Dermis microvascular lymphatic vessel endothelial cell (primary cell): ENCODE measurements around the gene EHD1. TPM values are rescaled to one million over a fixed set of nuclear protein-coding genes. Genes with fewer than 3 reads are reported as not detected.

Experiments
- DNase-seq, 2 donors: peaks; one replicate each; pipeline versions ENCODE4 v3.0.0 to v3.0.0-alpha.2; 2010; ENCODE audit warnings: low read depth in 2 of 2
- total RNA-seq: library from RNA; depleted of rRNA; stranded (reverse); fragments of >200 nt; gene quantifications from 2 replicates; pipeline ENCODE4 v1.2.1, GENCODE V29; 2014

EHD1 gene
- total RNA-seq, 1 donor from 2014 or later: 30.3 TPM

DNA sequence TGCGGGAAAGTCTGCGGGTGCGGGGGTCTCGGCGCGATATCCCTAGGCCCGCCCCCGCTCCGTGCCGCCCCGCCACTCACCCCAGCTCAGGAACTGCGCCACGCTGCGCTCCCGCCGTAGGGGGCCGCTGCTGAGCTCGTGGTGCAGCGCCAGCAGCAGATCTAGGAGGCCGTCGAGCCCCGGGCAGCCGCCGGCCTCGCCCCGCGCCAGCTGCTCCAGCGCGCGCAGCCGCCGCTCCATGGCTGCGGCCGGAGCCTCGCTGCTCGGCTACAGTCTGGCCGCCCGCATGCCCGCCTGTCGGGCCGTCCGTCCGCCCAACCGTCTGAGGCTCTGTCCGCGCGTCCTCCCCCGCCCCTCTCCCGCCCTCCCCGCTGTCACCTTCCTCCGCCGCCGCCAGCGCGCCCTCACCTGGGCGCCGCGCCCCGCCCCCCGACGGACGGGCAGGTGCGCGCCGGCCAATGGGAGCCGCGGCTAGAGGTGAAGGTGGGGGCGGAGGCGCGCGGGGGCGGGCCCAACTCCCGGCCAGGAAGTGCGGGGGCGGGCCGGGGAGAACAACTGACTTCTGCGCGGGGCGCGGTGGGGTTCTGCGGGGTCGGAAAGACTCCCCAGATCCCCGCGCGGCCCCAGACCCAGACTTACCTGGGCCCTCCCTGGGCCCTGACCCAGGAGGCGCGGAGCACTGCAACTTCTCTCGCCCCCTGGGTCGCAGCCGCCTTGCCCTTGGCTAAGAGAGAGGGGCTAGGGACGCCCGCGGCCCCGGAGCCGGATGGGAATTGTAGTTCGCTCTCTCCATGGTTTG is 33.9 kb downstream of the EHD1 start, which contains the start of gene CDC42BPG:
CDC42BPG (minus strand) TSS at position 324 of the 799 bp plus-strand sequence; CDS start at position 240, 84 bp downstream.
- DNase-seq: peak; percentile 30 to 69

DNA sequence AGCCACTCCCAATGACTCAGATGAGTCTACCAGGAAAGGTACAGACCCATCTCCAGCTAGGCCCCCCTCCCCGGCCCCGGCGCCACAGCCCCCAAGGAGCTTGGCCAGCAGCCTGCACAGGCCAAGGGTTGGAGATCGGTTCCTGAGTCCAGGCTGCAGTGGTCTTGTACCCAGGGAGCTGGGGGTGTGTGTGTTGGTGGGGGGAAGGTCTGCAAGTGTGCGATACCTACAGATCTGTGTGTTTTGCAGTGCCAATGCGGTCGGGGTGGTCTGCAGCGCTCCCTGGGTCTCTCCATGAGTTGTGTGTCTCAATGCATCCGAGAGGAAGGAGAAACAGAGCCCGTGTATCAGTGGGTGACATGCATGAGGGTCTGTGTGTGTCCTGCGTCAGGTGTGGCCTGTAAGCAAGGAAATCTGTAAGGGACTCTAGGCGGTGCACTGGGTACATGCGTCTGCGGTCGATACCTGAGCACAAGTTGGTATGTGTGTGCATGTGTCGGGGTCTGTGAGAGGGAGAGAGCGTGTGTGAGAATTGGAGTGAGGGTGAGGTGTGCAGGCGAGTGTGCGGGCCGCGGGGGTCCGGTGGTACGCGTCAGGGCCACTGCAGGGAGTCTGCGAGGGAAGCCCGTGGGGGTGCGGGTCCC is 34.6 kb downstream of the EHD1 start:
- DNase-seq: no peak

DNA sequence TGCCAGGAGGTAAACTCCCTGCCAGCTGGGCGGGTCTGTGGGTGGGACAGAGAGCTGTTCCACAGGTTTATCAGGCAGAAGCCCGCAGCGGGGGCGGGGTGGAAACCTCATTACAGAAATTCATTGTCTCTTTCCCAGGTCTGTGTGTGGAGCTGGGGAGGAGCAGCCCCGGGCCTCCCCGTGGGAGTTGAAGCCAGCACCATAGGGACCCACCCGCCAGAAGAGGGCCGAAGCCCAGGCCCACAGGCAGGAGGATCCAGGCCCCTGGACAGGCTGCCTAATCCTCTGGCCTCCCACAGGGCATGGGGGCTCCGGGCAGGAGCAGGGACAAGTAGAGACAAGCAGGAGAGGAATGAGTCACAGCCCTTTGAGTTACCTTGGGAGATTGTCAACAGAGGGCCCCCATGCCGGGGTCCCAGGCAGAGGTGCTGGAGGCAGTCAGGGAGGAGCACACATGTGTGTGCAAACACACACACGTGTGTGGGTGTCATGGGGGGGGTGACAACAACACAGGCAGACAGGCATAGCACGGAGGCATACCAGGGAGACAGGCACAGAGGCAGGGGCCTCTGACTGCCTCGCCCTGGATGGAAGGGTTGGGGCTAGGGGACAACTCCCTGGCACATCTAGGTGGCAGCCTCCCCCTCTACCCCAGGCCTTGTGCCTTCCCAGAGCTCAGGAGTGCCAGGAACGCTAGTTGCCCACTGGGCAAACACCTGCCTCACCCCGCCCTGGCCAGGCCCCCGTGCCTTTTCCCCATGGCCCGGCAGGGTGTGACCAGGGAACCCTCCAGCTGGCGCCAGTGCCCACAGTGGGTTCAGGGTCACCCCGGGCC is 35.4 kb downstream of the EHD1 start:
- DNase-seq: no peak

DNA sequence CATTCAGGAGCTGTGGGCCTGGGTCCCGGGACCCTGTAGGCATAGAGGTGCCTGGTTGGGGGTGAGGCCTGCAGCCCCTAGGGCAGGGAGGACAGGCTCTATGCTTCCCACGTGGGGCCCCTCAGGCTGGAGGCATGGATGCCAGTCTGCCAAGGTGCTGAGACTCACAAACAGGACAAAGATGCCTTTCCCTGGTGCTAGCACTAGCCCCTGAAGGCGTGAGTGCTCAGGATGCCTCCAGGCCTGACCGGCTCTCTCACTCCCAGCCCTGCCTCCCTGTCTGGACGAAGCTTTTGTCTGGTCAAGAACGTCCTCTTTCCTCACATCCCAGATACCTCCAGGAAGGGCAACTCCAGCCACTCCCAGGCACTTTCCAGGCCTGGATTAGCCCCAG is 36.1 kb downstream of the EHD1 start:
- DNase-seq: no peak

DNA sequence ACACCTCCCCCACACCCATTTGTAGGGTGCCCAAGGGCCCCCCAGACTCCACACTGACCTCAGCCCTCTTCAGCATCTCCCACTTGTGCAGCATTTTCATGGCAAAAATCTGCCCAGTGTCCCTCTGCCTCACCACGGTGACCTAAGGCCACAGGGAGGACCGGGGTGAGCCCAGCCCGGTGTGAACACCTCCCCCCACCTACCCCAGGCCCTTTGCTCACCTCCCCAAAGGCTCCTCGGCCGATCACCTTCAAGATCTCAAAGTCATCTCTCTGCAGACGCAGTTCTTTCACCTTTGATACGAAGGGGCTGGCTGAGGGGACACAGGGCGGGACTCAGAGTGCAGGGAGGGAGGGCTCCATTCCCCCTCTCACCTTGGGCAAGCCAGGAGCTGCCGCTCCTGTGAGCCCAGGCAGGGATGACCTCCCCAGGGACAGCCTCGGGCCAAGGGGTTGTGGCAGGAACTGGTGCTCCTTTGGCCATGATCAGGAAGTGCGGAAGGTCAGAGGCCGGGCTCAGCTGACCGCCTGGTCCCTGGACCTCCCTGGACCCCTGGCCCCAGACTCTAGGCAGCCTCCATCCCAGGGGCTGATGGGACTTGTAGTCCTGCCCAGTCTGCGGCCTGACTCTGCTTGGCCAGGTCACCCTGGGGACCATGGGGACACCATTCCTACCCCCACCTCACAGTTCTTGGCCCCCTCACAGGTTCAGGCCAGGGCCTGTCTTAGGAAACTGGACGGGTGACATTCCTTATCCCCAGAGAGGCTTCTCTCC is 36.6 kb downstream of the EHD1 start:
- no peak for DNase-seq

DNA sequence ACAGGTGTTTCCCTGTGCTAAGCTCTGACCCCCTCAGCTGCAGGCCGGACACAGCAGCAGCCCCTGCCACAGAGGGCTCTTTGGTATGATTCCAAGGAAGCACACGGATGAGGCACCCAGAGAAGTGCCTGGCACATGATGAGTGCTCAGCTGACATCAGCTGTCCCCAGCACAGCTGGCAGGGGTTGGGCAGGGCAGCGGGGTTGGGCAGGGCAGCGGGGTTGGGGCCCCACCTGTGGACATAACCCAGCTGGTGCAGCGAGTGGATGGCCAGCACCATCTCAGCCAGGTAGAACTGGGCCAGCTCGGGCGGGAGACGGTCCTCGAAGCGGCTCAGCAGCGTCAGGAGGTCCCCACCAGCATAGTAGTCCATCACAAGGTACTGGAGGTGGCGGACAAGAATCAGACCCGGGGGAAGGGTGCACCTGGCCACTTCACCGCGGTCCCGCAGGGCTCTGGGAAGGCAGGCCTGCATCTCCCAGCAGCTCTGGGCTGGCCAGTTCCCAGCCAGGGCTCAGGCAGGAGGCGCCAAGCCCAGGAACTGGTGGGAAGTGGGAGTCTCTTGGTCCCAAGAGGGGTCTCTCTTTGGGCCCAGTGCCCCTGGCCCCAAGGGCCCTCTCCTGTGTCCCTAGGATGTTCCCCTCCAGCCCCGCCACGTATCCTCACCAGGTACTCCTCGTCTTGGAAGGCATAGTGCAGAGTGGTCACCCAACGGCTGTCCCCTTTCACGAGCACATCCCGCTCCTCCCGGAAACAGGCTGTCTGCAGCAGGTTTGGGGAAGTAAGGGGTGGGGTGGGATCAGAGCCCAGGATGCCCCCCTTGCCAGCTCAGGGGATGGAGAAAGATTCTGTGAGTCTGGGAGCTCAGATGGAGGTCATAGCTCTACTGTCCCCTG is 38.3 kb downstream of the EHD1 start:
- DNase-seq: no peak

DNA sequence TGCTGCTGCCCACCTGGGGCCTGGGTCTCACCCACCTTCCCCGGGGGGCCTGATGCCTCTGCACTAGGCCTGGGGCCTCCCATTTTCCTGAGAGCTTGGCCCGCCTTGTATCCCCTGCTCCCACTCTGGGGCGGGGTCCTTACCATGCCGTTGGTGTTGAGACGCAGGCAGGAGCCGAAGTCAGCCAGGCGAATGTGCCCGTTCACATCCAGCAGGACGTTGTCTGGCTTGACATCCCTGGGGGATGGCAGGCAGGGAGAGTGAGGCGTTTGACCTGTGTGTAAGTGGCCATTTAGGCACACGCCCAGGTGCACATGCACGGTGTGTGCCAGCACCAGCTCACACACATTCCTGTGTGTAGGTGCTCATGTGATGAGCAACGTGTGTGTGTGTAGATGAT is 39.1 kb downstream of the EHD1 start:
- no peak for DNase-seq

DNA sequence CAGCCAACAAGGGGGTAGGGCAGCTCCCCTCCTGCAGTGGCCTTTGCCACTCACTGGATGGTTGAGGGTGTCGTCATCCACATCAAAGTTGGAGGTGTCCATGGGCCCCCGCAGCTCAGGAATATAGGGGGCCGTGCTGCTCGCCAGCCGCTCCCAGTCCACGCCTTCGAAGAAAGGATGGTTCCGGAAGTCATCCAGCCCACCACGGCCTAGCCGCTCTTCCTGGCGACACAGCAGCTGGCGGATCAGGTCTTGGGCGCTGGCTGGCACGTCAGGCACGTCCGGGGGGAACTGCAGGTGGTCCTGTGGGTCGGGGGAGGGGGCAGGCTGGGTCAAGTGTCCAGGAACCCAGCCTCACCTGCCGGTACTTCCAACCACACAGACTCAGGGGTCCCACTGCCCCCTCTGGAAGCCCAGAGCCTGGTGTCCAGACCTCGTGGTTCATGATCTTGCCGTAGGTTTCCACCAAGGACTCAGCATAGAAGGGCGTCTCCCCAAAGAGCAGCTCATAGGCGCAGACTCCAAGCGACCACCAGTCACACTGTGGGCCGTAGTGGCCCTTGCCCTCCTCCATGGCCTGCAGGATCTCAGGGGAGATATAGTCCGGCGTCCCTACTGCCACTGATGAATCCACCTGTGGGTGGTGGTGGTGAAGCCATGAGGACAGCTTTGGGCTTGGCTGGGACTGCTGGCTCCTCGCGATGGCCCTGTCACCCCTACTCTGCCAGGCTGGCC is 39.7 kb downstream of the EHD1 start:
- no peak for DNase-seq

DNA sequence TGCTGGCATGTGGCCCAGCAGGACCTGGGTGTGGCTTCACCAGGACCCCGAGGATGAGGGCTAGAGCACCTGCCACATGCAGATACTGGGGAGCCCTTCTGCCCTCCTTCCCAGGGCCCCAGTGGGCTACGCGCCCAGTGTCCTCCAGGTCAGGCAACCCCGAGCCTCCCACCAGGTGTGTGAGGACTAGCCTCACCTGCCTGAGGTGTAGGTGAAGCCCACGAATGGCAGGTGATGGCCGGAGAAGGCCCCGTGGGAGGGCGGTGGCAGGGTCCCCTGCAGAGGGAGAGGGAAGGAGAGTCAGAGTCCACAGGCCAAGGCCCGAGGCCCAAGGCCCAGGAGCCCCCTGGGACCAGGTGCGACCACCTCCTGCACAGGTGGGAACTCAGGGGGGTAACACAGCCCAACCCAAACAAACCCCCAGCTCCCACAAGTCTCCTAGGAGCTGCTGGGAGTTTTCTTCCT is 40.5 kb downstream of the EHD1 start:
- DNase-seq: no peak

DNA sequence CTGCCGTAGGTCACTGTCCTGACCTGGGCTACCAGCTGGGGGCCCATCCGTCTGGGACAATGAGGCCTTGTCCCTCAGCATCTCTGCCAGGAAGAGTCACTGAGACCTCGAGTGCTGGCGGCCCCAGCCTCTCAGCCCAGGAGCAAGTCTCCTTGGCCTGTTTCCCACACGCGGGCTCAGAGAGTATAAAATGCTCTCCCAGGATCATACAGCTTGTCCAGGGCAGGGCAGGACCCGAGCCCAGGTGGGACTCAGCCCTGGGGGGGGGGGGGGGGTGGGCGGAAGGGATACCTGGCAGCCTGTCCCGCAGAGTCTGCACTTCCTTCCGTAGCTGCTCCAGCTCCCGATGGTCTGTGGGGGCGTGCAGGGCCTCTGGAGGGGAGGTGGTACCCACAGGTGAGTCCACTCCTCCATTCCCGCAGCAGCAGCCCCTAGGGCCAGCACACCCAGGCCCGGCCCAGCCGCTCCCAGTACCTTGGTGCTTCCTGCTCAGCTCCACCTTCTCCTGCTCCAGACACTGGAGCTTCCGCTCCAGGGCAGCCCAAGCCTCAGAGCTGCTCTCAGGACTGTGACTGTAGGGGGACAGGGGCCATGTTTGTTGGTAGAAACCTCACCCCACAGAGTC is 41.9 kb downstream of the EHD1 start:
- no peak for DNase-seq

DNA sequence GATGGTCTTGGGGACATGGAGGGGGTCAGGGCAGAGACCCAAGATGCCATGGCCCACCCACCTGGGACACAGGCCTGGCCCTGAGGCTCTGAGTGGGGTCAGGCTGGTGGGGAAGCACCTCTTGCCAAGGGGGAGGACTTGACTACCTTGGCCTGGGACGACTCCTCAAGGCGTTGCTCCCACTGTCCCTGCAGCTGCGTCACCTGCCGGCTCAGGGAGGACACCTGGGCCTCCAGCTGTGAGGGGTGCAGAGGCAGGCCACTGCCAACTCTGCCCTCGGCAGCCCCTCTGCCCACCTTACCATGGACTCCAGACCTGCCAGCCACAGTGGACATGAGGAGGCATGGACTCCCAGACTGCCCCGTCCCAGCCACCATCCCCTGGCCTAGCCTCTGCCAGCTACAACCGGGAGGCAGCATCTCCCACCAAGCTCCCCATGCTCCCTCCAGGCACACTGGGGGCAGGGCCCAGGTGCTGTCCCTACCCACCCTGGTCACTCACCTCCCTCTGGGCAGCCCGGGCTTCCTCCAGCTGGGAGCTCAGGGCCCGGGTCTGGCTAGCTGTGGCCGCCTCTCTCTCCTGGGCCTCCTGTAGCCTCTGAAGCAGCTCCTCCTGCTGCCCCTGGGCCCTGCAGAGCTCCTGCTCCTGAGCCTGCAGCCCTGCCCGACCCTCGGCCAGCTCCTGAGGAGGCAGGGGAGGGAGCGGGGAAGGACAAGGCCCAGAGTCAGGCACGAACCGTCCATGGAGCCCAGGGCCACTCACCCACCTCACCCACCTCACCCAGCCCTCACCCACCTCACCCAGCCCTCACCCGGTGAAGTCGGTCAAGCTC is 42.6 kb downstream of the EHD1 start:
- DNase-seq: no peak

DNA sequence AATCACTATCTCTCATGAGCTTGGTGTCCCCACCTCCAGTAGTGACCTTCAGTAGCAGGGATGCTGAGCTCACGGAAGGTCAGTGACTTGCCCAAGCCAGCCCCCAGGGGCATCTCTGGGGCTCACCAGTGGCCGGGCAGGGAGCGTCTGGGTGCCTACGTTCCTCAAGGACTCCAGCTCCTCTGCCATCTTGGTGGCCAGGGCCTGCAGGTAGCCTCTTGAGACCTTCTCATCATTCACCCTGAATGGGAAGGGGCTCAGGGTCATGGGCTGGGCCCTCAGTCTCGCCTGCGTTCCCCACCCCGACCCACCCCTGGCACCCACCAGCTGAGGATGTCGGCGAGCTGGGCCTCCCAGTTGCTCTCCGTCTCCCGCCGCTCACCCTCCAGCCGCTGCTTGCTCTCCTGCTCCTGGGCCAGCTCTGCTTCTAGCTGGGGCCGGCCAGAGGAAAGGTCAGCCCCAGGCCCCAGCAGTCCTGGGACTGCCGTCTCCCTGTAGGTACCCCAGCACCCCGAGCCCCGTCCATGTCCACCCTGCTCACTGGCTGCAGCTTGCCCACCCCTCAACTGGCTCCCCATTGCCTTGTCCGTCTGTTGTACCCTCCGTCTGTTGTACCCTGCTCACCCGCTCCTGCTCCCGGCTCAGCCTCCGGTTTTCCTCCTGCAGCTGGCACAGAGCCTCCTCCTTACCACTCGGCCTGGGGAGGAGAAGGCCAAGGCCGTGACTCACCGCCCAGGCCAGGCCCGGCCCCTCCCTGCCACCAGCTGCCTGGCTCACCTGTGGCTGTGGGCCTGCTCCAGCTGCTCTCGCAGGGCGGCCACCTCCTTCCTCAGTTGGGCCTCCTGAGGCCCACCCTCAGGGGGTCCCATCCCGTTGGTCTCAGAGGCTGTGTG is 43.5 kb downstream of the EHD1 start:
- DNase-seq: no peak

DNA sequence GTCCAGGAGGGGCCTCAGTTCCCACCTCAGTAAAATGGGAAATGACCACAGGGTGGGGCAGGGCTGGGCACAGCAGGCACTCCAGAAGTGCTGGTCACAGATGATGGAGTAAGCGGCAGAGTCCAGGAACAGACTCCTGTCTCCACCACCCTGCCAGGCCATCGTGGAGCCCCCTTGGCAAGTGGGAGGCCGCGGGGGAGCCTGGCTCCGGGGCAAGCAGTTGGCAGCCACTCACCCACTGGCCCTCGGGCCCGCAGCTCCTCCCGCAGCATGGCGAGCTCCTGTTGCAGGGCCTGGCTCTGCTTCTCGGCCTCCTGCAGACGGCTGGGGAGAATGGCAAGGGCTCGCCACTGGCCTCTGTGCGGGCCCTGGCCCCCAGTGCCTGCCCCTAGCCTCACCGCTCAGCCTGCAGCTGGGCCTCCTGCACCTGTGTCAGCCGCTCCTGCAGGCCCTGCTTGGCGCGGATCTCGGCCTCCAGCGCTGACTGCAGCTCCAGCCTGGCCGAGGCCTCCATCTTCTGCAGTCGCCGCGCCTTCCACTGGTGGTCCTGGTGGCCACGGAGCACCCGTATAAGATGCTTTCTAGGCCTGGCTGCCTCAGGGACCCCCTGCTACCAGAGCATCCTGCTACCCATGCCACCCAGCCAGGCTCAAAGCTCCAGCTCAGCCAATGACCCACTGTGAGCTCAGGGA is 44.2 kb downstream of the EHD1 start:
- no peak for DNase-seq

DNA sequence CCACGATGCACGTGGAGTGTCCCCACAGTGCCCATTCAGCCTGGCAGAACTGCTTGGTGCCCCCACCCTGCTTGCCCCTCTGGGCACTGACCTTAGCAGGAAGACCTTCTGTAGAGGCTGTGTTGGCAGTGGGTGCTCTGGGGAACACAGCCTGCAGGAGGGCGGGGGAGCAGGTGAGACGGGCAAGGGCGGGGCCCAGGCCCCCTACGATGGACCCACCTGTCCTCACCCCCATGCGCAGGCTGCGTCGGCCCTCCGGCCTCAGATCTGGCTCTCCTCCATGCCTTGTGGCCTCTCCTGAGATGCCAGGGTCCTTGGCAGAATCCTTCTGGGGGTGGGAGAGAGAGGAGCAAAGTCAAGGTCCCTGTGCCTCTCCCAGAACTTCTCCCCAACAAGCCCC is 44.9 kb downstream of the EHD1 start:
- no peak for DNase-seq

DNA sequence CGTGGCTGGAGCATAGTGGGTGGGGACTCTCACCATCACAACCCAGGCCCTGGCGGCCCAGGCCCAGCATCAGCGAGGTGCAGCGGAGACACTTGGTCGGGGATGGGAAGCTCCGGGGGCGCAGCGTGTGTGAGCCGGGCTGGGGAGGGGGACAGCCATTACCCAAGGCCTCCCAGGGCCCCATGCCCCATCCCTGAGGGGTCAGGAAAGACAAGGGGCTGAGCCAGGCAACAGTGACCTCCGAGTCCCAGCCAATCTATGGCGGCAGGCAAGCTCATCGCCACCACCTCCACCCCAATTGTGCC is 45.3 kb downstream of the EHD1 start:
- DNase-seq: no peak

DNA sequence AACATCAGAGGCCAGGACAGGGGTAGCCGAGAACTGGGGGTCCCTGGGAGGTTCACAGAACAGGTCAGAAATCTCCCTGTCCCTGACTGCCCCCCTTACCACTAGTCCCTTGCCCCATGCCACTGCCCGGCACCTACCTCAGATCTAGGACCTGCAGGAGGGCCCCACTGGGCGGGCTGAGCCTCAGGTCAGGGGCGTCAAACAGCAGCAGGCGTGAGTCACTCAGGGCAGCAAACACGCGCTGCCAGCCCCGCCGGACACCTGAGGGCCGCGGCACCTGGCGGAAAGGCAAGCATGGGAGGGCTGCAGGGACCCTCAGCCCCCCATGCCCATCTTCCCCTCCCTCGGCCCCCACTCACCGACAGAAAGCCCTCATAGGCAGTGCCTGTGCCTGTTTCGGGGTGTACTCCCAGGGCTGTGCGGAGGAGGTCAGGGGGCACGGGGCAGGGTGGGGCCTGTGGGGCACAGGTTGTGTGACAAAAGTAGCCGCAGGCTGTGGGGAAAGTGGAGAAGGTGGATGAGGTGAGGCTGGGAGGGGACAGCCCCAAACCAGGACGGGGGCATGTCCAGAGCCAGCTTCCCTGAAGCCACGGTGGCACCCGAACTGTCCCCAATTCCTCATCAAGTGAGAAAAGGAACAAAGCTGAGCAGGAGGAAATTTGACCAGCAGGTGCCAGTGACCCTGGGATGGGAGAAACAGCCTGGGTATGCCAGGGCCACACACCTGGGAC is 45.8 kb downstream of the EHD1 start:
- DNase-seq: no peak
